ENCODE results near the gene NLRP9. TPM values are rescaled to one million over a fixed set of nuclear protein-coding genes. Genes with fewer than 3 reads are reported as not detected.
A peak's percentile ranks its signal among the peaks of the same experiment; 100 is the strongest.

NLRP9 gene
- total and polyA plus RNA-seq, 10 donors, result not detected

GRCh38 chr19:55683449-55684261 is 54.5 kb downstream of the NLRP9 start:
- peaks cover 0 to 100% (median 90%) of the 10 kb centered on the region in 6 donors for H3K36me3 ChIP-seq

DNA sequence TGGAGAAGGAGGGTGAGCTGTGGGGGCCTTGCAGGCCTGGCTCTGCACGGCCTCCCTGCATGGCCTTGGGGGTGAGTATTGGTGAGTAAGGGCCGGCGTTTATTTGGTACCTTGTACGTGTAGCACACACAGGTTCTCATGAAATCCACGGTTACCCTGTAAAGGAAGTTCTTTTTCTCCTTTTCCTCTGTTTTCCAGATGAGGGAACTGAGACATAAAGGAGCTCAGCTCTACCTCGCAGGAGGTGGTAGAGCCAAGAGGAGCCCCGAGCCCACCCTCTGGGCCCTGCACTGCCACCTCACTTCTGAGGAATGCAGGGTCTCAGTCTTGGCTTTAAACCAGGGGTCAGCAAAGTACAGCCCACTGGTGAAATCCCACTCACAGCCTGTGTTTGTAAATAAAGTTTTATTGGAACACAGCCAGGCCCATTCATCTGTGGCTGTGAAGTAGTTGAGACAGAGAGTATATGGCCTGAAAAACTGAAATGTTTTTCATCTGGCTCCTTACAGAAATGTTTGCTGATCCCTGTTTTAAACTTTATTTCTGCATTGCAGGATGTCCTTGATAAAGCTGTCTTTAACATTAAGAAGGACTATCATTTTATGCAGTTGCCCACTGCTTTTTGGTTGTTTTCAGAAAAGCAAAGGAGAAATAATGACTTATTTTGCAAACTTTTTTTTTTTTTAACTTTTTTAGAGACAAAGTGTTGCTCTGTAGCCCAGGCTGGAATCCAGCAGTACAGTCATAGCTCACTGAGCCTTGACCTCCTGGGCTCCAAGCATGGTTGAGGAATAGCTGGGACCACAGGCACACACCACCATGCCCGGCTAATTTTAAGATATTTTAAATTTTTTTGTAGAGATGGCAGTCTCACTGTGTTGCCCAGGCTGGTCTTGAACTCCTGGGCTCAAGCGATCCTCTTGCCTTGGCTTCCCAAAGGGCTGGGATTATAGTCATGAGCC is 56.8 kb downstream of the NLRP9 start:
- Histone ChIP-seq H3K4me1 (peaks cover 46 to 95% (median 68%) of the 10 kb centered on the region in 6 donors), H3K27me3 (replicated peaks in 1 of 7) (no peaks in the 10 kb centered on the region), H3K27ac (peak overlapping the region in 2 of 8 donors; percentile 98 to 99), H3K4me3 (no peak overlapping the region), H3K36me3 (peaks cover 0 to 98% (median 79%) of the 10 kb centered on the region in 6 donors), H3K9me3 (no peaks in the 10 kb centered on the region)
- no peak for TF ChIP-seq POLR2A (IDR thresholded peaks at IDR 0.05)
- no peak for TF ChIP-seq POLR2AphosphoS5 (IDR thresholded peaks at IDR 0.05)
- TF ChIP-seq CTCF (IDR thresholded peaks at IDR 0.05 in 8 of 11, conservative IDR thresholded peaks at IDR 0.05 in 3 of 11), result no peak
- WGBS, 5 donors, result 75 to 89% (median 84%) methylated on average over 9 of the region's 9 CpGs
- intact Hi-C loops (cut with DNase I; ENCODE audit: low total_unique reads), result no loop called here
- no peak for DNase-seq

More at GRCh38 chr19:55683449-55684261, 54.5 kb downstream of the NLRP9 start:
- no peak overlapping the region for H3K27ac ChIP-seq
- DNase-seq, result no peak
- intact Hi-C loops (cut with DNase I; ENCODE audit: low total_unique reads), result no loop called here
- no peak for TF ChIP-seq CTCF (IDR thresholded peaks at IDR 0.05 in 8 of 11, conservative IDR thresholded peaks at IDR 0.05 in 3 of 11)
- no peak for TF ChIP-seq POLR2A (IDR thresholded peaks at IDR 0.05)
- H3K4me1 ChIP-seq, result peaks cover 23 to 95% (median 64%) of the 10 kb centered on the region in 6 donors
- 87 to 95% (median 93%) methylated on average over 22 of the region's 22 CpGs for WGBS, 5 donors
- no peak overlapping the region for H3K4me3 ChIP-seq
- H3K9me3 ChIP-seq, result no peaks in the 10 kb centered on the region
- no peaks in the 10 kb centered on the region for H3K27me3 ChIP-seq (replicated peaks in 1 of 7)

DNA sequence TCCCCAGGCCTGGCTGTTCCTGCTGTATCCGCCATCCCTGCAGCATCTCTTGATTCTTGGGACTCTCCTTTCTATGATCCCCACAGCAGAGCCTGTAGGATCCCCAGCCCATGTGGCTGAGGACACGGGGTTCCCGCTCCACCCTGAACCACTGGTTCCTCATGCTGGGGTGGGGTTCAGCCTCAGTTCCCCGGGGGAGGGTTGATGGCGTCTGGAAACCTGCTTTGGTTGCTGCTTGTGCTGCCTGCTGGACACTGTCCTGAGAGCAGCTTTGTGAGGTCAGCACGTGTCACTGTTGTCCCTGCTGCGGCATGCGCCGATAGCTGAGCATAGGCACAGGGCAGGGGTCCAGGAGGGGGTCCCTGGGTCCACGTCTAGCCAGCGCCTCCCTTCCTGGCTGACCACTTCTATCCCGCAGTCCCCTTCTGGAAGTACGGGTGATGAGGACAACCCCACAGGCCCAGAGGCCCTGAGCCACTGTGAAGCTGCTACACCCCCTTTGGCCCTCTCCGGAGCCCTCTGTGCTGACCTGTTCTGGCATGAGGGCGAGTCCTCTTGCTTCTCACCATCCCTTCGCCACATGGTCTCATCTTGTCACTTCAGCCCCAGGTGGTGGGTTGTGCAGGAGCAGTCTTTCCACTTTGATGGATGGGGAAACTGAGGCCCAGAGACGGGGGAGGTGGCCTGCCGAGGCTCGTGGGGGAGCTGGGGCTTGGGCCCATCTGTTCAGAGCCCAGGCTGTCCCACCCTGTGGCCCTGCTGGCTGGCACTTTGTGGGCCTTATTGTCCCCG is 57.7 kb downstream of the NLRP9 start:
- 89 to 96% (median 93%) methylated on average over 13 to 20 of the region's 20 CpGs for WGBS, 5 donors
- Histone ChIP-seq H3K4me1 (peaks cover 53 to 95% (median 70%) of the 10 kb centered on the region in 6 donors), H3K27ac (peak overlapping the region in 4 of 8 donors; percentile 15 to 99 (median 97)), H3K9me3 (no peaks in the 10 kb centered on the region), H3K27me3 (replicated peaks in 1 of 7) (no peaks in the 10 kb centered on the region), H3K4me3 (no peak overlapping the region), H3K36me3 (peaks cover 0 to 89% (median 70%) of the 10 kb centered on the region in 6 donors)
- intact Hi-C loops (cut with DNase I; ENCODE audit: low total_unique reads), result no loop called here
- no peak for DNase-seq
- TF ChIP-seq POLR2AphosphoS5 (IDR thresholded peaks at IDR 0.05) (peak in 1 of 3 donors; percentile 1), CTCF (IDR thresholded peaks at IDR 0.05 in 8 of 11, conservative IDR thresholded peaks at IDR 0.05 in 3 of 11) (no peak), POLR2A (IDR thresholded peaks at IDR 0.05) (no peak)

All from spleen (tissue), 11 donors.